Esophagus squamous epithelium (tissue), 5 donors: ENCODE measurements around the gene NETO1. TPM values are rescaled to one million over a fixed set of nuclear protein-coding genes. Genes with fewer than 3 reads are reported as not detected.

Experiments used
- DNase-seq: peaks from one replicate; lab custom pipeline; 2025; lab: John Stamatoyannopoulos, UW
- H3K27ac ChIP-seq, 4 donors: fragments of 200-600 bp; sonication (generic); one replicate each; pipeline ENCODE4 v1.5.1; 2016 to 2019; ENCODE audit warnings: mild to moderate bottlenecking in 1 of 4
- H3K27me3 ChIP-seq, 4 donors: fragments of 200-600 bp; sonication (generic); 1 replicate in 3 of 4; 2 replicates in 1 of 4; pipeline versions ENCODE4 v1.5.1 to v1.6.0; 2017 to 2021; ENCODE audit warnings: antibody characterized with exemption in 1 of 4
- H3K36me3 ChIP-seq, 3 donors: fragments of 200-600 bp; sonication (generic); one replicate each; pipeline ENCODE4 v1.5.1; 2016 to 2019
- H3K4me1 ChIP-seq, 3 donors: fragments of 200-600 bp; sonication (generic); one replicate each; pipeline ENCODE4 v1.5.1; 2017 to 2019
- H3K4me3 ChIP-seq, 4 donors: fragments of 200-600 bp; sonication (generic); 1 replicate in 3 of 4; 2 replicates in 1 of 4; pipeline ENCODE4 v1.5.1; 2016 to 2019; ENCODE audit warnings: mild to moderate bottlenecking in 2 of 4, moderate library complexity in 1 of 4
- H3K9me3 ChIP-seq, 3 donors: fragments of 200-600 bp; sonication (generic); one replicate each; pipeline ENCODE4 v1.5.1; 2016 to 2019
- CTCF ChIP-seq, 6 experiments: fragments of 450-650 bp in 4 of 6; fragments of 200-600 bp in 2 of 6; sonication (generic) in 2 of 6; IDR thresholded peaks; one replicate each; pipeline ENCODE4 v1.5.1; 2016 to 2019; ENCODE audit warnings: antibody characterized with exemption in 6 of 6, mild to moderate bottlenecking in 4 of 6, moderate library complexity in 4 of 6
- POLR2A ChIP-seq, 4 donors: fragments of 450-650 bp; IDR thresholded peaks; one replicate each; pipeline ENCODE4 v1.6.1; 2017; ENCODE audit warnings: antibody characterized with exemption in 4 of 4, mild to moderate bottlenecking in 4 of 4, moderate library complexity in 3 of 4
- WGBS, 2 donors: methylation state at CpG; one replicate each; pipeline ENCODE4 v1.1.5; 2018; 5-methylcytosine and 5-hydroxymethylcytosine counted together
- intact Hi-C: fragments of 100-400 bp; cut with DNase I; formaldehyde crosslinking; loops from one replicate; pipeline ENCODE4 v1.15.0; 2022
- total RNA-seq, 4 donors: library from RNA; depleted of rRNA; stranded (reverse); fragments of >200 nt; gene quantifications; one replicate each; pipeline ENCODE4 v1.1.0, GENCODE V29; 2016
- donor health status: DM: yes; HTN: yes; CAD: no.

NETO1 gene
- total RNA-seq, 4 donors from 2014 or later, result 0.76 TPM; not detected in 3

GRCh38 chr18:72833471-72833870 lies 34.3 kb downstream of the NETO1 start:
- Histone ChIP-seq H3K9me3 (peaks cover 0 to 3% (median 0%) of the 10 kb centered on the region in 3 donors), H3K36me3 (no peaks in the 10 kb centered on the region), H3K4me1 (no peaks in the 10 kb centered on the region), H3K4me3 (no peak overlapping the region), H3K27ac (no peak overlapping the region), H3K27me3 (no peaks in the 10 kb centered on the region)
- DNase-seq, result no peak
- TF ChIP-seq POLR2A (IDR thresholded peaks at IDR 0.05), result no peak
- no peak for TF ChIP-seq CTCF (IDR thresholded peaks at IDR 0.05)
- WGBS, 2 donors, result 86 to 88% methylated on average over 7 of the region's 7 CpGs
- intact Hi-C loops, result no loop called here

GRCh38 chr18:72830109-72830508 lies 37.7 kb downstream of the NETO1 start:
- no peaks in the 10 kb centered on the region for H3K36me3 ChIP-seq
- WGBS, 2 donors, result 26 to 38% methylated on average over 10 of the region's 10 CpGs
- TF ChIP-seq CTCF (IDR thresholded peaks at IDR 0.05), result no peak
- TF ChIP-seq POLR2A (IDR thresholded peaks at IDR 0.05), result no peak
- intact Hi-C loops, result no loop called here
- no peaks in the 10 kb centered on the region for H3K27me3 ChIP-seq
- H3K4me3 ChIP-seq, result no peak overlapping the region
- no peaks in the 10 kb centered on the region for H3K4me1 ChIP-seq
- DNase-seq, result no peak
- no peak overlapping the region for H3K27ac ChIP-seq
- H3K9me3 ChIP-seq, result no peaks in the 10 kb centered on the region

GRCh38 chr18:72828601-72829000 lies 39.2 kb downstream of the NETO1 start:
- TF ChIP-seq POLR2A (IDR thresholded peaks at IDR 0.05), result no peak
- TF ChIP-seq CTCF (IDR thresholded peaks at IDR 0.05), result no peak
- Histone ChIP-seq H3K4me1 (no peaks in the 10 kb centered on the region), H3K27ac (no peak overlapping the region), H3K27me3 (no peaks in the 10 kb centered on the region), H3K9me3 (no peaks in the 10 kb centered on the region), H3K36me3 (no peaks in the 10 kb centered on the region), H3K4me3 (no peak overlapping the region)
- 64 to 74% methylated on average over 2 of the region's 2 CpGs for WGBS, 2 donors
- no peak for DNase-seq
- intact Hi-C loops, result no loop called here

- WGBS, 2 donors, result 59 to 77% methylated on average over 9 of the region's 9 CpGs
- TF ChIP-seq CTCF (IDR thresholded peaks at IDR 0.05), result no peak
- no peak for TF ChIP-seq POLR2A (IDR thresholded peaks at IDR 0.05)
- H3K4me1 ChIP-seq, result no peaks in the 10 kb centered on the region
Observed at GRCh38 chr18:72826736-72827135, 41.1 kb downstream of the NETO1 start.

GRCh38 chr18:72823345-72823744 lies 44.4 kb downstream of the NETO1 start:
- H3K9me3 ChIP-seq, result no peaks in the 10 kb centered on the region
- no peak for DNase-seq
- H3K36me3 ChIP-seq, result no peaks in the 10 kb centered on the region
- no peaks in the 10 kb centered on the region for H3K27me3 ChIP-seq
- no peaks in the 10 kb centered on the region for H3K4me1 ChIP-seq
- WGBS, 2 donors, result 75 to 80% methylated on average over 8 of the region's 8 CpGs
- TF ChIP-seq CTCF (IDR thresholded peaks at IDR 0.05), result no peak
- no peak for TF ChIP-seq POLR2A (IDR thresholded peaks at IDR 0.05)
- H3K27ac ChIP-seq, result no peak overlapping the region
- intact Hi-C loops, result no loop called here
- no peak overlapping the region for H3K4me3 ChIP-seq

More at GRCh38 chr18:72826736-72827135, 41.1 kb downstream of the NETO1 start:
- H3K4me3 ChIP-seq, result no peak overlapping the region
- no peaks in the 10 kb centered on the region for H3K9me3 ChIP-seq
- H3K27me3 ChIP-seq, result no peaks in the 10 kb centered on the region
- intact Hi-C loops, result no loop called here
- H3K27ac ChIP-seq, result no peak overlapping the region
- no peak for DNase-seq
- H3K36me3 ChIP-seq, result no peaks in the 10 kb centered on the region
